NT2/D1 (cell line): ENCODE results near the gene DLGAP3.

Source experiments
- SUZ12 ChIP-seq: IDR thresholded peaks from 2 replicates; pipeline ENCODE4 v1.6.1; 2011; ENCODE audit not compliant: insufficient read length, insufficient read depth; ENCODE audit errors: extremely low read depth
- YY1 ChIP-seq: IDR thresholded peaks from 2 replicates; pipeline ENCODE4 v1.6.1; 2011; ENCODE audit not compliant: insufficient read length, insufficient read depth
- ZNF274 ChIP-seq: IDR thresholded peaks from 2 replicates; pipeline ENCODE4 v1.6.1; 2011; ENCODE audit warnings: mild to moderate bottlenecking, low read depth, low read length

DNA sequence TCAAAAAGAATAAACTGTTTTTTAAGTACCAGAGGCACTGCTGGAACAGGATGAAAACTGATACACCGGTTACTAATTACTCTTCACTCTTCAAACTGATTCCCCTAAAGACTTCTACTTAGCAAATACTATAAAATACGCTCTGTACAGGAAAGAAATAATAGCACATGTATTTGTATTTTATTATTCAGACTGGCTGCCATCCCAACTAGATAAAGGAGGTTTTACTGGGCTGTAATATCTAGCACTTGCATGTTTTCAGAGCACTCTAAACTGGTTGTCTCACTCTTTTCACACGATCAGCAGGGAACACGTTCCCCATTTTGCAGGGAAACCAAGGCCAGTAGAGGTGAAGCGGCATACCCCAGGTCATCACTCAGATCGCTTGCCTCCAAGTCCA lies 79.1 kb downstream of the DLGAP3 start:
- TF ChIP-seq ZNF274: no peak
- TF ChIP-seq SUZ12: no peak
- no peak for TF ChIP-seq YY1
